ENCODE data around the gene C1orf35. TPM values are rescaled to one million over a fixed set of nuclear protein-coding genes. Genes with fewer than 3 reads are reported as not detected.

Gene C1orf35
- polyA plus RNA-seq, 3 donors = 6.9 to 34.2 (median 10.6) TPM

- Mint-ChIP-seq H3K9me3 (no peaks in the 10 kb centered on the region), H3K4me1 (peaks cover 42% of the 10 kb centered on the region), H3K27ac (peak overlapping the region; percentile 19 to 89 (median 77)), H3K36me3 (peaks cover 39 to 49% of the 10 kb centered on the region in 2 donors), H3K4me3 (peak overlapping the region; percentile 81 to 90), H3K27me3 (ENCODE audit: low read depth in 3 of 3) (peaks cover 0 to 4% (median 0%) of the 10 kb centered on the region in 3 donors)
- Histone ChIP-seq H3K4me3 (replicated peaks in 1 of 3; ENCODE audit: low read depth in 2 of 3, low read length in 3 of 3) (peak overlapping the region; percentile 57 to 90 (median 72)), H3K4me1 (ENCODE audit: control insufficient read depth in 1 of 2, insufficient read depth in 2 of 2, low read length in 2 of 2) (peaks cover 36 to 53% of the 10 kb centered on the region in 2 donors), H3K27ac (ENCODE audit: low read depth in 1 of 2, low read length in 2 of 2) (peak overlapping the region; percentile 78 to 87), H3K9me3 (replicated peaks in 1 of 2; ENCODE audit: control insufficient read depth in 1 of 2, insufficient read depth in 1 of 2, low read length in 2 of 2) (no peaks in the 10 kb centered on the region), H3K4me2 (replicated peaks; ENCODE audit: extremely low read depth, low read length, poor library complexity, severe bottlenecking) (peak overlapping the region; percentile 88), H4K20me1 (ENCODE audit: insufficient read depth, low read length) (peaks cover 47% of the 10 kb centered on the region), H3K79me2 (ENCODE audit: insufficient read depth, low read length) (peaks cover 66% of the 10 kb centered on the region), H2AFZ (ENCODE audit: insufficient read depth, low read depth, low read length, poor library complexity, severe bottlenecking) (peak overlapping the region; percentile 87), H3K9ac (ENCODE audit: insufficient read depth, low read length, poor library complexity, severe bottlenecking) (peak overlapping the region; percentile 84), H3K36me3 (replicated peaks in 1 of 2; ENCODE audit: control insufficient read depth in 1 of 2, insufficient read depth in 2 of 2, low read length in 2 of 2) (peaks cover 44 to 51% of the 10 kb centered on the region in 2 donors), H3K27me3 (ENCODE audit: control insufficient read depth in 2 of 2, insufficient read depth in 2 of 2, low read length in 2 of 2) (no peaks in the 10 kb centered on the region)
- WGBS (ENCODE audit: insufficient coverage) = 10% methylated on average over 63 of the region's 73 CpGs
- TF ChIP-seq, protein P1, sequence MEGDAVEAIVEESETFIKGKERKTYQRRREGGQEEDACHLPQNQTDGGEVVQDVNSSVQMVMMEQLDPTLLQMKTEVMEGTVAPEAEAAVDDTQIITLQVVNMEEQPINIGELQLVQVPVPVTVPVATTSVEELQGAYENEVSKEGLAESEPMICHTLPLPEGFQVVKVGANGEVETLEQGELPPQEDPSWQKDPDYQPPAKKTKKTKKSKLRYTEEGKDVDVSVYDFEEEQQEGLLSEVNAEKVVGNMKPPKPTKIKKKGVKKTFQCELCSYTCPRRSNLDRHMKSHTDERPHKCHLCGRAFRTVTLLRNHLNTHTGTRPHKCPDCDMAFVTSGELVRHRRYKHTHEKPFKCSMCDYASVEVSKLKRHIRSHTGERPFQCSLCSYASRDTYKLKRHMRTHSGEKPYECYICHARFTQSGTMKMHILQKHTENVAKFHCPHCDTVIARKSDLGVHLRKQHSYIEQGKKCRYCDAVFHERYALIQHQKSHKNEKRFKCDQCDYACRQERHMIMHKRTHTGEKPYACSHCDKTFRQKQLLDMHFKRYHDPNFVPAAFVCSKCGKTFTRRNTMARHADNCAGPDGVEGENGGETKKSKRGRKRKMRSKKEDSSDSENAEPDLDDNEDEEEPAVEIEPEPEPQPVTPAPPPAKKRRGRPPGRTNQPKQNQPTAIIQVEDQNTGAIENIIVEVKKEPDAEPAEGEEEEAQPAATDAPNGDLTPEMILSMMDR (IDR thresholded peaks at IDR 0.05) = peak; percentile 18
- intact Hi-C loops (cut with micrococcal nuclease) = loop anchor here in 1 of 2 donors (2.0 kb wide), 1 partner anchor 13 kb away; no protein-coding TSS in a partner anchor
- DNase-seq = peak in 1 of 3 donors; percentile 52
Observed at GRCh38 chr1:228101994-228102790, 933 bp downstream of the C1orf35 start.

DNA sequence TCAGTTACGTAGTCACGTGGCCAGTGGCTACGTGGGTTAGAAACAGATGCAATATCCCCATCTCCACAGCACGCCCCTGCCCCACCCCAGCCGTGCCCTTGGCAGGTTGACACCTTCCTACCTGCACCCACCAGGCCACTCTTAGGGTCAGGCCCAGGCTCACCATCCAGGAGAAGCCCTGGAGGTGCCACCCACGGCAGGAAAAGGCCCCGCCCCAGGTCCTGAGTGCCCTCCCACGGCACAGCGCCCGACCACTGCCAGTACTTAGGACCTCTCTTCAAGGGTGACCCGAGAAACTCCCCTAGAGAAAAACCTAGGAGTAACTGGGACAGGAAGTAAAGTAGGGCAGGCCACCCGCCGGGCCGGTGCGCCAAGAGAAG, 1.5 kb downstream of the C1orf35 start:
- peak overlapping the region; percentile 84 for H3K9ac ChIP-seq (ENCODE audit: insufficient read depth, low read length, poor library complexity, severe bottlenecking)
- intact Hi-C loops (cut with micrococcal nuclease) = no loop called here
- peak overlapping the region; percentile 88 for H3K4me2 ChIP-seq (replicated peaks; ENCODE audit: extremely low read depth, low read length, poor library complexity, severe bottlenecking)
- peak overlapping the region; percentile 57 to 90 (median 72) for H3K4me3 ChIP-seq (replicated peaks in 1 of 3; ENCODE audit: low read depth in 2 of 3, low read length in 3 of 3)
- no peak for DNase-seq
- H3K27ac ChIP-seq (ENCODE audit: low read depth in 1 of 2, low read length in 2 of 2) = peak overlapping the region in 1 of 2 donors; percentile 87
- H3K36me3 ChIP-seq (replicated peaks in 1 of 2; ENCODE audit: control insufficient read depth in 1 of 2, insufficient read depth in 2 of 2, low read length in 2 of 2) = peaks cover 41 to 51% of the 10 kb centered on the region in 2 donors
- Mint-ChIP-seq H3K36me3 (peaks cover 38 to 49% of the 10 kb centered on the region in 2 donors), H3K4me1 (peaks cover 42% of the 10 kb centered on the region), H3K4me3 (peak overlapping the region; percentile 28 to 75), H3K27me3 (ENCODE audit: low read depth in 3 of 3) (peaks cover 0 to 4% (median 0%) of the 10 kb centered on the region in 3 donors), H3K27ac (peak overlapping the region in 5 of 7 donors; percentile 10 to 83 (median 73)), H3K9me3 (no peaks in the 10 kb centered on the region)
- H2AFZ ChIP-seq (ENCODE audit: insufficient read depth, low read depth, low read length, poor library complexity, severe bottlenecking) = peak overlapping the region; percentile 87
- peaks cover 53% of the 10 kb centered on the region for H4K20me1 ChIP-seq (ENCODE audit: insufficient read depth, low read length)
- H3K4me1 ChIP-seq (ENCODE audit: control insufficient read depth in 1 of 2, insufficient read depth in 2 of 2, low read length in 2 of 2) = peaks cover 36 to 53% of the 10 kb centered on the region in 2 donors
- H3K27me3 ChIP-seq (ENCODE audit: control insufficient read depth in 2 of 2, insufficient read depth in 2 of 2, low read length in 2 of 2) = no peaks in the 10 kb centered on the region
- H3K9me3 ChIP-seq (replicated peaks in 1 of 2; ENCODE audit: control insufficient read depth in 1 of 2, insufficient read depth in 1 of 2, low read length in 2 of 2) = no peaks in the 10 kb centered on the region
- WGBS (ENCODE audit: insufficient coverage) = 47% methylated on average over 12 of the region's 15 CpGs
- TF ChIP-seq, protein P1 (IDR thresholded peaks at IDR 0.05) = no peak
- H3K79me2 ChIP-seq (ENCODE audit: insufficient read depth, low read length) = peaks cover 67% of the 10 kb centered on the region

Data from CD14-positive monocyte (primary cell).